ENCODE results near the gene SECISBP2L. TPM values are rescaled to one million over a fixed set of nuclear protein-coding genes. Genes with fewer than 3 reads are reported as not detected.

Gene SECISBP2L
- total and polyA plus RNA-seq, 10 of the 15 experiments (the other 5 are each of a cell fraction or from before 2014, with no cell fraction given) = 1.4 to 24.2 (median 10.4) TPM

GRCh38 chr15:49046220-49047102 lies at the start of gene SECISBP2L (continued):
- peak; percentile 76 for TF ChIP-seq NKRF (conservative IDR thresholded peaks at IDR 0.05)
- peak; percentile 95; the same call in 1 of the 2 replicates for TF ChIP-seq HDGF (IDR thresholded peaks at IDR 0.05)
- peak; percentile 62; the same call in 1 of the 2 replicates for TF ChIP-seq NR2C1 (IDR thresholded peaks at IDR 0.05)
- peak; percentile 58; the same call in 1 of the 2 replicates for TF ChIP-seq ELK1 (IDR thresholded peaks at IDR 0.05; ENCODE audit: low read depth, low read length)
- no peak for TF ChIP-seq EZH2 (IDR thresholded peaks at IDR 0.05; ENCODE audit: borderline replicate concordance, control insufficient read depth, low read depth, low read length)
- TF ChIP-seq CUX1 (IDR thresholded peaks at IDR 0.05; ENCODE audit: insufficient replicate concordance, low read depth, low read length) = peak; percentile 88
- 0 out of 2 replicates have a peak, but pooled peaks have one; percentile 81 for TF ChIP-seq CHD1 (IDR thresholded peaks at IDR 0.05; ENCODE audit: low read depth, low read length)
- TF ChIP-seq BRCA1 (IDR thresholded peaks at IDR 0.05; ENCODE audit: low read depth, low read length) = no peak
- TF ChIP-seq MTA3 (IDR thresholded peaks at IDR 0.05; ENCODE audit: borderline replicate concordance, low read length) = no peak
- TF ChIP-seq ZNF274 (IDR thresholded peaks at IDR 0.05; ENCODE audit: insufficient read depth, insufficient read length) = no peak
- peak; percentile 94; the same call in 1 of the 2 replicates for TF ChIP-seq CBX5 (IDR thresholded peaks at IDR 0.05; ENCODE audit: low read depth)
- 0 out of 2 replicates have a peak, but pooled peaks have one; percentile 47 for TF ChIP-seq DPF2 (IDR thresholded peaks at IDR 0.05)
- peak; percentile 55 to 63 (median 55) for TF ChIP-seq CTCF (IDR thresholded peaks at IDR 0.05 in 2 of 3, conservative IDR thresholded peaks at IDR 0.05 in 1 of 3; ENCODE audit: control insufficient read depth in 2 of 3, extremely low read depth in 1 of 3, insufficient read depth in 1 of 3, low read depth in 3 of 3, low read length in 3 of 3)
- no peak for TF ChIP-seq FOS (IDR thresholded peaks at IDR 0.05; ENCODE audit: borderline replicate concordance, extremely low read depth, insufficient read length)
- TF ChIP-seq JUNB (IDR thresholded peaks at IDR 0.05) = no peak
- TF ChIP-seq RAD51 (IDR thresholded peaks at IDR 0.05) = no peak
- TF ChIP-seq PKNOX1 (IDR thresholded peaks at IDR 0.05) = peak; percentile 92

Data from GM12878 (cell line).